MM.1S (cell line): ENCODE measurements around the gene SORCS2.

ENCODE experiments used
- DNase-seq: peaks from one replicate; pipeline ENCODE4 v3.0.0-alpha.2; 2015
- H2AFZ ChIP-seq: fragments of 300-600 bp; sonication (generic); 2 replicates; pipeline ENCODE4 v1.6.0; 2016; ENCODE audit warnings: antibody characterized with exemption, low read length
- H3F3A ChIP-seq: fragments of 300-600 bp; sonication (generic); 2 replicates; pipeline ENCODE4 v1.6.1; 2016; ENCODE audit warnings: mild to moderate bottlenecking, antibody characterized with exemption, low read length, moderate library complexity, mixed read lengths; ENCODE audit not compliant: insufficient read depth
- H3K27ac ChIP-seq: fragments of 300-600 bp; sonication (generic); 2 replicates; pipeline ENCODE4 v1.5.1; 2016; ENCODE audit warnings: mild to moderate bottlenecking, low read length
- H3K27me3 ChIP-seq: fragments of 300-600 bp; sonication (generic); replicated peaks from 2 replicates; pipeline ENCODE4 v1.6.0; 2016; ENCODE audit warnings: low read length; ENCODE audit not compliant: insufficient read depth
- H3K36me3 ChIP-seq: fragments of 300-600 bp; sonication (generic); replicated peaks from 2 replicates; pipeline ENCODE4 v1.6.1; 2016; ENCODE audit warnings: mild to moderate bottlenecking, low read length, mixed read lengths; ENCODE audit not compliant: insufficient read depth
- H3K4me1 ChIP-seq: fragments of 300-600 bp; sonication (generic); 2 replicates; pipeline ENCODE4 v1.6.1; 2016; ENCODE audit warnings: low read length, mixed read lengths
- H3K4me2 ChIP-seq: fragments of 300-600 bp; sonication (generic); 2 replicates; pipeline ENCODE4 v1.6.0; 2016; ENCODE audit warnings: low read depth, low read length
- H3K4me3 ChIP-seq: fragments of 300-600 bp; sonication (generic); 2 replicates; pipeline ENCODE4 v1.5.1; 2016; ENCODE audit warnings: low read length, mixed read lengths
- H3K79me2 ChIP-seq: fragments of 300-600 bp; sonication (generic); 2 replicates; pipeline ENCODE4 v1.6.1; 2016; ENCODE audit warnings: mixed run types, low read length, mixed read lengths
- H3K9ac ChIP-seq: fragments of 300-600 bp; sonication (generic); 2 replicates; pipeline ENCODE4 v1.6.1; 2016; ENCODE audit warnings: low read length, mixed read lengths
- H3K9me2 ChIP-seq: fragments of 300-600 bp; sonication (generic); replicated peaks from 2 replicates; pipeline ENCODE4 v1.6.1; 2016; ENCODE audit warnings: mild to moderate bottlenecking, low read length, mixed read lengths; ENCODE audit not compliant: insufficient read depth
- H3K9me3 ChIP-seq: fragments of 300-600 bp; sonication (generic); replicated peaks from 2 replicates; pipeline ENCODE4 v1.6.1; 2016; ENCODE audit warnings: mild to moderate bottlenecking, low read length, mixed read lengths; ENCODE audit not compliant: insufficient read depth
- H4K20me1 ChIP-seq: fragments of 300-600 bp; sonication (generic); 2 replicates; pipeline ENCODE4 v1.6.1; 2016; ENCODE audit warnings: mild to moderate bottlenecking, low read length, moderate library complexity, mixed read lengths; ENCODE audit not compliant: insufficient read depth
- EZH2 ChIP-seq: fragments of 300-600 bp; sonication (generic); optimal IDR thresholded peaks from 2 replicates; pipeline ENCODE3; 2017; ENCODE audit warnings: low read depth, mild to moderate bottlenecking, antibody characterized with exemption, low read length, mixed read lengths
- EZH2phosphoT487 ChIP-seq: fragments of 300-600 bp; sonication (generic); IDR thresholded peaks from 2 replicates; pipeline ENCODE4 v1.6.1; 2018; ENCODE audit warnings: antibody characterized with exemption, low read length
- TF ChIP-seq, protein P1 (sequence below): fragments of 300-600 bp; sonication (generic); IDR thresholded peaks from 2 replicates; pipeline ENCODE4 v1.5.1; 2016; ENCODE audit warnings: antibody characterized with exemption, low read length, mixed read lengths

The SORCS2 gene

DNA sequence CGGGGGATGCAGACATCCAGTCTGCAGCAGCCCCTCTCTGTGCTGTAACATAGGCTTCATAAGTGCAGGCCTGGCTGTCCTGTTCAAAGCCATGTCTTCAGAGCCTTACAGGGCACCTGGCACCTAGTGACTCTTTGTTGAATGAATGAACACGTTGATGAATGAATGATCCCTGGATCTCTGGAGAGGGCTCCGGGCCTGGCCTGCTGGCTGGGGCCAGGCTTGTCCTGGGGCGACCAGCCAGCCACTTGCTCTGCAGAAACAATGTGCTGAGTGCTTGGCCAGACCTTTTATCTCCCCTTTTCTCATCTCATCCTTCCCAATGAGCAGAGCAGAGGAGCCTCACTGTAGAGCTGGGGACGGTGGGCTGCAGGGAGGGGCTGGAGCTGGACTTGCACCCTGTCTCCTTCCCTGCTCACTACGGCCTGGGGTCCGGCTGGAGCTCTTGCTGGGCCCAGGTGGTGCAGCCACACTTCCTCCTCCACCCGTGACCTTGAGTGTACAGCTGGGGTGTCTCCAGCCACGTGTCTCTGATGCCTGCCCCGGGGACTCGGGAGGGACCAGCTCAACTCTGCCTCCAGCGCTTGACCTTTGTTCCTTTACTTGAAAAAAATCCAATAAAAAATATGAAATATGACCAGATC lies 164.5 kb downstream of the SORCS2 start:
- DNase-seq: no peak
- Histone ChIP-seq H3F3A (no peaks in the 10 kb centered on the region), H3K27me3 (peaks cover 90% of the 10 kb centered on the region), H2AFZ (no peak overlapping the region), H3K4me1 (no peaks in the 10 kb centered on the region), H3K9ac (no peak overlapping the region), H3K4me3 (no peak overlapping the region), H3K36me3 (no peaks in the 10 kb centered on the region), H3K27ac (no peak overlapping the region), H3K4me2 (no peak overlapping the region), H3K9me3 (no peaks in the 10 kb centered on the region), H3K79me2 (no peaks in the 10 kb centered on the region), H4K20me1 (no peaks in the 10 kb centered on the region), H3K9me2 (no peaks in the 10 kb centered on the region)
- TF ChIP-seq EZH2: no peak
- TF ChIP-seq, protein P1, sequence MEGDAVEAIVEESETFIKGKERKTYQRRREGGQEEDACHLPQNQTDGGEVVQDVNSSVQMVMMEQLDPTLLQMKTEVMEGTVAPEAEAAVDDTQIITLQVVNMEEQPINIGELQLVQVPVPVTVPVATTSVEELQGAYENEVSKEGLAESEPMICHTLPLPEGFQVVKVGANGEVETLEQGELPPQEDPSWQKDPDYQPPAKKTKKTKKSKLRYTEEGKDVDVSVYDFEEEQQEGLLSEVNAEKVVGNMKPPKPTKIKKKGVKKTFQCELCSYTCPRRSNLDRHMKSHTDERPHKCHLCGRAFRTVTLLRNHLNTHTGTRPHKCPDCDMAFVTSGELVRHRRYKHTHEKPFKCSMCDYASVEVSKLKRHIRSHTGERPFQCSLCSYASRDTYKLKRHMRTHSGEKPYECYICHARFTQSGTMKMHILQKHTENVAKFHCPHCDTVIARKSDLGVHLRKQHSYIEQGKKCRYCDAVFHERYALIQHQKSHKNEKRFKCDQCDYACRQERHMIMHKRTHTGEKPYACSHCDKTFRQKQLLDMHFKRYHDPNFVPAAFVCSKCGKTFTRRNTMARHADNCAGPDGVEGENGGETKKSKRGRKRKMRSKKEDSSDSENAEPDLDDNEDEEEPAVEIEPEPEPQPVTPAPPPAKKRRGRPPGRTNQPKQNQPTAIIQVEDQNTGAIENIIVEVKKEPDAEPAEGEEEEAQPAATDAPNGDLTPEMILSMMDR: no peak
- TF ChIP-seq EZH2phosphoT487: no peak

DNA sequence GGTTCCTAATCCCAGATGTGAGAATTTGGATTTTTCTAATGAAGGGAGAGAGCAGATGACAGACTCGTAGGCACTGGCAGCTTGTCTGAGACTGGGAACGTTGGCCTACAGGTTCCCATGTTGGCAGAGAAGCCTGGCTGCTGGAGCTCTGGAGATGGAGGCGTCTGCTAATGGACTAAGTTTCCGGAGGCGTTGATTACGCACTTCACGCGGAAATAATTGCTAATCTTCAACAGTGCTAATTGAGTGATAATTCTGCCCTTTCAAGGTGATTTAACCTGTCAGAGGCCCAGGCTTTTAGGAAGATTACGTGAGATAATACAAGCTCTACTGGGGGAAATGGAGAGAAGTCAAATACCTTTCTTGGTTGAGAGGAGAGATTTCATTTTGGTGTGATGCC lies 165.0 kb downstream of the SORCS2 start:
- H3K27ac ChIP-seq: no peak overlapping the region
- no peaks in the 10 kb centered on the region for H3K9me3 ChIP-seq
- H3K36me3 ChIP-seq: no peaks in the 10 kb centered on the region
- no peak overlapping the region for H3K4me2 ChIP-seq
- H4K20me1 ChIP-seq: no peaks in the 10 kb centered on the region
- no peaks in the 10 kb centered on the region for H3K4me1 ChIP-seq
- no peaks in the 10 kb centered on the region for H3K79me2 ChIP-seq
- H2AFZ ChIP-seq: no peak overlapping the region
- no peak for DNase-seq
- no peaks in the 10 kb centered on the region for H3F3A ChIP-seq
- H3K9me2 ChIP-seq: no peaks in the 10 kb centered on the region
- H3K27me3 ChIP-seq: peaks cover 92% of the 10 kb centered on the region
- H3K4me3 ChIP-seq: no peak overlapping the region
- no peak overlapping the region for H3K9ac ChIP-seq
- TF ChIP-seq EZH2 (no peak), EZH2phosphoT487 (no peak)
- TF ChIP-seq, protein P1: no peak

DNA sequence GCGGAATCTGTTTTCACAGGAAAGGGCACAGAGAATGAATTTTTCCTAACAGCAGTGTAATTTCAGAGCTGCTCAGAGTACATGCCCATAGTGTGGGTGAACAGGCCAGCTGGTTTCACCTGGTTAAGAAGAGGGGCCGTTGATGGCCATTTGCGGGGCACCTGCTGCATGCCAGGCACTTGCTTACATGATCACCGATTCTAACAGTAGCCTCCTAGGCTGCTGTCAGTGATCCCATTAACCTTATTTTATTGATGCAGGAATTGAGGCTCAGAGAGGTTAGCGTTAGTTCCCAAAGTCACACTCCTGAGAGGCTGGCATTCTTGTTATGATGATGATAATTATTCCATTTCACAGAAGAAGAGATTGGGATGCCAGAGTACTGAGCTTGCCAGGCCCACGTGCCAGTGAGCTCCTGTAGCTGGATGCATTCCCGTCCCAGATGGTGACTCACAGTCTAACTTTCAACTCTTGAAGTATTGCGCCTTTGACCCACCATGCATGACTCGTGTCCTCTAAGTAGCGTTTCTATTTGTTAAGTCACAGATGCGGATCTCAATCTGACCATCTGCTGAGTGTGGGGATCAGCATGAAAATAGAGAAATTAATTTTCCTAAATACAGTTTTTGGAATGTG lies 165.9 kb downstream of the SORCS2 start:
- TF ChIP-seq EZH2phosphoT487 (no peak), EZH2 (no peak)
- TF ChIP-seq, protein P1: no peak
- Histone ChIP-seq H3K4me2 (no peak overlapping the region), H3K79me2 (no peaks in the 10 kb centered on the region), H3K27me3 (peaks cover 89% of the 10 kb centered on the region), H3K4me1 (no peaks in the 10 kb centered on the region), H3F3A (no peaks in the 10 kb centered on the region), H3K36me3 (no peaks in the 10 kb centered on the region), H3K9me2 (no peaks in the 10 kb centered on the region), H4K20me1 (no peaks in the 10 kb centered on the region), H3K9ac (no peak overlapping the region), H3K4me3 (no peak overlapping the region), H3K27ac (no peak overlapping the region), H2AFZ (no peak overlapping the region), H3K9me3 (no peaks in the 10 kb centered on the region)
- no peak for DNase-seq
